Natural killer cell (primary cell): ENCODE results near the gene PDGFRB. TPM values are rescaled to one million over a fixed set of nuclear protein-coding genes. Genes with fewer than 3 reads are reported as not detected.

Experiments
- ATAC-seq, 3 donors: fragments of 150-1000 bp in 2 of 3; fragments of 200-7000 bp in 1 of 3; cut with Tn5 transposase; 1 replicate in 1 of 3; 2 replicates in 2 of 3; pipeline ENCODE4 v1.10.0; 2021; ENCODE audit warnings: mild to moderate bottlenecking in 2 of 3, moderate library complexity in 2 of 3
- DNase-seq, 2 donors: peaks; one replicate each; pipeline versions ENCODE4 v3.0.0 to v3.0.0-alpha.2; 2013 to 2021; ENCODE audit warnings: mixed read lengths in 1 of 2
- H3K27ac ChIP-seq: one replicate; pipeline ENCODE4 v1.5.1; 2013; ENCODE audit warnings: mild to moderate bottlenecking, low read length
- H3K27me3 ChIP-seq: one replicate; pipeline ENCODE4 v1.6.1; 2013; ENCODE audit warnings: low read length; ENCODE audit not compliant: control insufficient read depth, insufficient read depth
- H3K36me3 ChIP-seq: one replicate; pipeline ENCODE4 v1.6.1; 2013; ENCODE audit warnings: low read length; ENCODE audit not compliant: control insufficient read depth, insufficient read depth
- H3K4me1 ChIP-seq: one replicate; pipeline ENCODE4 v1.6.1; 2013; ENCODE audit warnings: low read length; ENCODE audit not compliant: control insufficient read depth, insufficient read depth
- H3K4me3 ChIP-seq: one replicate; pipeline ENCODE4 v1.5.1; 2013; ENCODE audit warnings: low read length
- H3K9me3 ChIP-seq: one replicate; pipeline ENCODE4 v1.6.1; 2013; ENCODE audit warnings: low read length; ENCODE audit not compliant: control insufficient read depth, insufficient read depth
- H3K27ac Mint-ChIP-seq, 2 donors: one replicate each; pipeline ENCODE4 v1.8.0; 2022; ENCODE audit warnings: mild to moderate bottlenecking in 2 of 2, mixed read lengths in 2 of 2, moderate library complexity in 1 of 2
- H3K27me3 Mint-ChIP-seq, 2 donors: one replicate each; pipeline ENCODE4 v1.8.0; 2022; ENCODE audit warnings: low read depth in 2 of 2, mixed read lengths in 2 of 2
- H3K36me3 Mint-ChIP-seq: one replicate; pipeline ENCODE4 v1.8.0; 2022; ENCODE audit warnings: mixed read lengths
- H3K4me1 Mint-ChIP-seq, 2 donors: one replicate each; pipeline ENCODE4 v1.8.0; 2022; ENCODE audit warnings: mixed read lengths in 2 of 2
- H3K4me3 Mint-ChIP-seq: one replicate; pipeline ENCODE4 v1.8.0; 2022; ENCODE audit warnings: mild to moderate bottlenecking, moderate library complexity, mixed read lengths
- H3K9me3 Mint-ChIP-seq, 2 donors: one replicate each; pipeline ENCODE4 v1.8.0; 2022; ENCODE audit warnings: mixed read lengths in 2 of 2
- WGBS: methylation state at CpG from one replicate; pipeline ENCODE4 v1.1.7; 2013; ENCODE audit warnings: missing lambda C conversion rate; ENCODE audit not compliant: insufficient coverage; 5-methylcytosine and 5-hydroxymethylcytosine counted together
- intact Hi-C: fragments of 100-400 bp; cut with micrococcal nuclease; formaldehyde crosslinking; loops from one replicate; pipeline ENCODE4 v1.14.2; 2022
- total RNA-seq, 4 donors: library from RNA; stranded (reverse); fragments of 120-200 nt in 1 of 4; gene quantifications; one replicate each; pipeline versions ENCODE4 v1.2.3 to v1.2.4, GENCODE V29; 2013 to 2022
- TF ChIP-seq, protein P1 (sequence below): fragments of 200-600 bp; IDR thresholded peaks from one replicate; pipeline ENCODE4 v1.8.0; 2022; ENCODE audit warnings: antibody characterized with exemption

The PDGFRB gene
- total RNA-seq, 3 donors from 2014 or later (not counting 1 experiment from before 2014, with no cell fraction given) = 44.8 to 93.1 (median 61.6) TPM

DNA sequence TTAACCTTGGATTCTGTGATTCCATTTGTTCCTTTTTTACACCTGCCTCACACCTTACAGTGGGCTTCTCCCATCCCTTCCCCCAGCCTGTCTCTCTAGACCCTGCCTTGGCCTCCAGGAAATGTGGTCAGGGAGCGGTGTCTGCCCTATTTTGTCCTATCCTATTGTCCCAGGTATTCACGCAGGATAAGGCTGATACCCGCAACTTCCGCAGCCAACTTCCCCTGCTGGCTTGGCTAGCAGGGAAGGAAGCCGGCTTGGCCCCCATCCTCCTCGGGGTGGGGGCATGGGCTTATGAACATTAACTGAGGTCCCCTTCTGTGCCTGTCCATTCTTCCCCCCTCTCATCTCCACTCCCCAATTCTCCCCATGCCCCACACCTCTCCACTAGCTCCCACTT, 72.8 kb downstream of the PDGFRB start:
- H3K9me3 Mint-ChIP-seq = no peaks in the 10 kb centered on the region
- 19% methylated on average over 6 of the region's 6 CpGs for WGBS
- TF ChIP-seq, protein P1, sequence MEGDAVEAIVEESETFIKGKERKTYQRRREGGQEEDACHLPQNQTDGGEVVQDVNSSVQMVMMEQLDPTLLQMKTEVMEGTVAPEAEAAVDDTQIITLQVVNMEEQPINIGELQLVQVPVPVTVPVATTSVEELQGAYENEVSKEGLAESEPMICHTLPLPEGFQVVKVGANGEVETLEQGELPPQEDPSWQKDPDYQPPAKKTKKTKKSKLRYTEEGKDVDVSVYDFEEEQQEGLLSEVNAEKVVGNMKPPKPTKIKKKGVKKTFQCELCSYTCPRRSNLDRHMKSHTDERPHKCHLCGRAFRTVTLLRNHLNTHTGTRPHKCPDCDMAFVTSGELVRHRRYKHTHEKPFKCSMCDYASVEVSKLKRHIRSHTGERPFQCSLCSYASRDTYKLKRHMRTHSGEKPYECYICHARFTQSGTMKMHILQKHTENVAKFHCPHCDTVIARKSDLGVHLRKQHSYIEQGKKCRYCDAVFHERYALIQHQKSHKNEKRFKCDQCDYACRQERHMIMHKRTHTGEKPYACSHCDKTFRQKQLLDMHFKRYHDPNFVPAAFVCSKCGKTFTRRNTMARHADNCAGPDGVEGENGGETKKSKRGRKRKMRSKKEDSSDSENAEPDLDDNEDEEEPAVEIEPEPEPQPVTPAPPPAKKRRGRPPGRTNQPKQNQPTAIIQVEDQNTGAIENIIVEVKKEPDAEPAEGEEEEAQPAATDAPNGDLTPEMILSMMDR = no peak
- peaks cover 13% of the 10 kb centered on the region for H3K4me1 ChIP-seq
- no peaks in the 10 kb centered on the region for H3K36me3 ChIP-seq
- H3K9me3 ChIP-seq = no peaks in the 10 kb centered on the region
- no peak overlapping the region for H3K4me3 Mint-ChIP-seq
- H3K4me1 Mint-ChIP-seq = peaks cover 16 to 19% of the 10 kb centered on the region in 2 donors
- no peaks in the 10 kb centered on the region for H3K36me3 Mint-ChIP-seq
- intact Hi-C loops = no loop called here
- DNase-seq = no peak
- H3K27me3 Mint-ChIP-seq = peaks cover 44 to 56% of the 10 kb centered on the region in 2 donors
- H3K27ac Mint-ChIP-seq = no peak overlapping the region
- H3K27ac ChIP-seq = no peak overlapping the region
- ATAC-seq = no peak
- H3K4me3 ChIP-seq = no peak overlapping the region
- peaks cover 8% of the 10 kb centered on the region for H3K27me3 ChIP-seq

DNA sequence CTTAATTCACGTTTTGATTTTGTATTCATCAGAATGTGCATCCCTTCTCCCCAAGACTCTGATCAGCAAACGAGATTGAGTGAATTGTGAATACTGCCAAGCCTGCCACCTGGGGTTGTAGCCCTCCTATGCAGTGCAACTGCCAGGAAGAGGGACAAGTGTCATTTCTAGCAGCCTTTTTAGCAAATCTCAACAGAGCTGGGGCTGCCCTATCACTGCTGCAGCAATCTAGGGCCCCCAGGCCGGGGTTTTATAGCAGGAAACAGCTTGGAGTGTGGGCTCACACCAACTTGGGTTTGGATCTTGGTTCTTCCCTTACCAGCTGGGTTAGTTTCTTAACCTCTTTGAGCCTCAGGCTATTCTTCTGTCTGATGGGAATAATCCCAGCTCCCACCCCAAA, 73.3 kb downstream of the PDGFRB start:
- TF ChIP-seq, protein P1 = no peak
- Histone ChIP-seq H3K9me3 (no peaks in the 10 kb centered on the region), H3K4me3 (no peak overlapping the region), H3K36me3 (no peaks in the 10 kb centered on the region), H3K27me3 (peaks cover 8% of the 10 kb centered on the region), H3K4me1 (peaks cover 13% of the 10 kb centered on the region), H3K27ac (no peak overlapping the region)
- 33% methylated on average over 3 of the region's 3 CpGs for WGBS
- peaks cover 42 to 51% of the 10 kb centered on the region in 2 donors for H3K27me3 Mint-ChIP-seq
- intact Hi-C loops = no loop called here
- H3K36me3 Mint-ChIP-seq = no peaks in the 10 kb centered on the region
- peak in 1 of 3 donors; percentile 37 for ATAC-seq
- no peak for DNase-seq
- H3K4me1 Mint-ChIP-seq = peaks cover 16 to 19% of the 10 kb centered on the region in 2 donors
- no peak overlapping the region for H3K27ac Mint-ChIP-seq
- H3K9me3 Mint-ChIP-seq = no peaks in the 10 kb centered on the region
- no peak overlapping the region for H3K4me3 Mint-ChIP-seq

DNA sequence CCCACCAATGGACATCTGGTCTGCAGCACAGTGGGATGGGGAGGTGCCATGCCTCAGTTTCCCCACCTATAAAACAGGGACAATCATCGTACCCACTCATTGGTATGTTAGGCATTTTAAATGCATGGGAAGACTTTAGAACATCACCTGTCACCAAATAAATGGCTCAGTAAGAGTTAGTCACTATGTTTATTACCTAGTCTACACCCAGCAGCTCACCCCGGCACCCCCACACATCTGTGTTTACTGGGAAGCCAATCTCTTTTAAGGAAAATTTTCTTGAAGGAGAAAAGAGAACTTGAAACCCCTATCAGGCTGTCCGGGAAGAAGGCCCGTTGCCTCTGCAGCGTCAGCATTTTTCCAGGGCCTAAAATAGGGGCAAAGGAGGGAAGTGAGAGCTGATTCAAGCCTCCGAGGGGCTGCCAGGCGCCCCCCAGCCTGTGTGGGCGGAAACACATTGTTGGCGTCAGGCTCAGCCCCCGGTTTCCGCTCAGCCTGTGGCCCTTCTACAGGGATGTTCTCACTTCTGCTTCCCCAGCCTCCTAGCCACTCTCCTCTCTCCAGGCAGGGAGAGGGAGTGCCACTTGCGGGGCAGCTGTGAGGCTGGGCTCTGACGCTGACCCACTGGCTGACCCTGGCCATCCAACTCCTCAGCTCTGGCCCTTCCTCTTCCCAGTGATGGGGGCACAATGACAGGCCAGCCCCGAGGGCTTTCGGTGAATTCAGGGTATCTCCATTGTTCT, 73.9 kb downstream of the PDGFRB start:
- Histone ChIP-seq H3K4me1 (peaks cover 13% of the 10 kb centered on the region), H3K36me3 (no peaks in the 10 kb centered on the region), H3K4me3 (no peak overlapping the region), H3K27me3 (peaks cover 8% of the 10 kb centered on the region), H3K9me3 (no peaks in the 10 kb centered on the region), H3K27ac (no peak overlapping the region)
- ATAC-seq = peak in 1 of 3 donors; percentile 39
- Mint-ChIP-seq H3K4me3 (no peak overlapping the region), H3K27me3 (peaks cover 38 to 45% of the 10 kb centered on the region in 2 donors), H3K9me3 (no peaks in the 10 kb centered on the region), H3K36me3 (no peaks in the 10 kb centered on the region), H3K27ac (no peak overlapping the region), H3K4me1 (peaks cover 16 to 19% of the 10 kb centered on the region in 2 donors)
- intact Hi-C loops = no loop called here
- TF ChIP-seq, protein P1 = no peak
- WGBS = 7% methylated on average over 13 of the region's 15 CpGs
- no peak for DNase-seq
